MCF 10A (cell line): ENCODE data around the gene EPS8L1. TPM values are rescaled to one million over a fixed set of nuclear protein-coding genes. Genes with fewer than 3 reads are reported as not detected.
A peak's percentile ranks its signal among the peaks of the same experiment; 100 is the strongest.

ENCODE experiments used
- BruUV-seq: library from RNA; stranded (reverse); fragments of 400-500 nt; replicated peaks from 2 replicates; lab custom pipeline; 2021; lab: Mats Ljungman, UMichigan
- CTCF ChIA-PET: fragments of 300-600 bp; sonication (Branson Sonifier 250); formaldehyde crosslinking; extraction: SDS; loops from one replicate; lab custom pipeline; 2021; ENCODE audit warnings: antibody characterized with exemption, inconsistent platforms; lab: Yijun Ruan, JAX
- POLR2A ChIA-PET: fragments of 300-600, 350-650 bp; sonication (Branson Sonifier 250); formaldehyde crosslinking; extraction: SDS; loops from one replicate; lab custom pipeline; 2020; ENCODE audit warnings: antibody characterized with exemption, inconsistent platforms; lab: Yijun Ruan, JAX
- DNase-seq: peaks from one replicate; pipeline ENCODE4 v3.0.0-alpha.2; 2018; ENCODE audit not compliant: unreplicated experiment
- H3K27ac Mint-ChIP-seq: one replicate; pipeline ENCODE4 v1.8.0; 2022; ENCODE audit warnings: mild to moderate bottlenecking, low read depth, mixed read lengths; ENCODE audit not compliant: unreplicated experiment
- H3K27me3 Mint-ChIP-seq: one replicate; pipeline ENCODE4 v1.8.0; 2022; ENCODE audit warnings: mixed read lengths; ENCODE audit not compliant: insufficient read depth, unreplicated experiment
- H3K36me3 Mint-ChIP-seq: one replicate; pipeline ENCODE4 v1.8.0; 2022; ENCODE audit warnings: mild to moderate bottlenecking, moderate library complexity, mixed read lengths; ENCODE audit not compliant: insufficient read depth, unreplicated experiment
- H3K4me1 Mint-ChIP-seq: one replicate; pipeline ENCODE4 v1.8.0; 2022; ENCODE audit warnings: mixed read lengths; ENCODE audit not compliant: insufficient read depth, unreplicated experiment
- H3K4me3 Mint-ChIP-seq: one replicate; pipeline ENCODE4 v1.8.0; 2022; ENCODE audit warnings: mild to moderate bottlenecking, moderate library complexity, mixed read lengths; ENCODE audit not compliant: unreplicated experiment
- H3K9me3 Mint-ChIP-seq: one replicate; pipeline ENCODE4 v1.8.0; 2022; ENCODE audit warnings: mixed read lengths; ENCODE audit not compliant: unreplicated experiment
- CTCF ChIP-seq: fragments of 200-600 bp; IDR thresholded peaks from one replicate; pipeline ENCODE4 v1.8.0; 2022; ENCODE audit warnings: antibody characterized with exemption, mild to moderate bottlenecking; ENCODE audit not compliant: unreplicated experiment
- intact Hi-C: fragments of 100-400 bp; cut with micrococcal nuclease; formaldehyde crosslinking; loops from 2 replicates; pipeline ENCODE4 v1.14.1; 2022
- total RNA-seq: library from RNA; stranded (reverse); gene quantifications from 2 replicates; pipeline ENCODE4 v1.2.3, GENCODE V29; 2022

Gene EPS8L1
- total RNA-seq, 1 experiment from 2014 or later: 17.9 TPM

GRCh38 chr19:55070466-55071128 is 5.1 kb upstream of the EPS8L1 start:
- ChIA-PET POLR2A (interaction anchor here (0.6 to 0.9 kb wide), 3 partner anchors 8 to 526 kb away, joined by 3 read pairs; partner anchors contain the start of gene RDH13), CTCF (interaction anchor here (0.7 to 1.3 kb wide), 2 partner anchors 28 to 396 kb away, joined by 3 to 4 read pairs; no protein-coding TSS in a partner anchor)
- H3K36me3 Mint-ChIP-seq: no peaks in the 10 kb centered on the region
- TF ChIP-seq CTCF: no peak
- peaks cover 30% of the 10 kb centered on the region for H3K4me1 Mint-ChIP-seq
- peak overlapping the region; percentile 38 for H3K4me3 Mint-ChIP-seq
- H3K27me3 Mint-ChIP-seq: peaks cover 20% of the 10 kb centered on the region
- H3K9me3 Mint-ChIP-seq: peaks cover 5% of the 10 kb centered on the region
- H3K27ac Mint-ChIP-seq: no peak overlapping the region
- intact Hi-C loops: no loop called here
- DNase-seq: peak; percentile 42
- BruUV-seq: no TSS peak

- Mint-ChIP-seq H3K9me3 (peaks cover 5% of the 10 kb centered on the region), H3K4me3 (no peak overlapping the region), H3K27me3 (peaks cover 20% of the 10 kb centered on the region), H3K36me3 (no peaks in the 10 kb centered on the region), H3K27ac (peak overlapping the region; percentile 79), H3K4me1 (peaks cover 32% of the 10 kb centered on the region)
- no peak for TF ChIP-seq CTCF
- ChIA-PET POLR2A (interaction anchor here (0.8 kb wide), 1 partner anchor 8 kb away, joined by 3 read pairs; the partner anchor contains the start of gene RDH13), CTCF (no interaction called here)
- no TSS peak for BruUV-seq
- intact Hi-C loops: no loop called here
- peak; percentile 98 for DNase-seq
Measured at GRCh38 chr19:55071129-55071502, 4.6 kb upstream of the EPS8L1 start.

GRCh38 chr19:55071913-55072312 is 3.8 kb upstream of the EPS8L1 start:
- intact Hi-C loops: no loop called here
- DNase-seq: no peak
- no TSS peak for BruUV-seq
- TF ChIP-seq CTCF: no peak
- H3K4me3 Mint-ChIP-seq: no peak overlapping the region
- peaks cover 38% of the 10 kb centered on the region for H3K4me1 Mint-ChIP-seq
- peaks cover 5% of the 10 kb centered on the region for H3K9me3 Mint-ChIP-seq
- H3K27ac Mint-ChIP-seq: peak overlapping the region; percentile 79
- peaks cover 15% of the 10 kb centered on the region for H3K27me3 Mint-ChIP-seq
- POLR2A ChIA-PET: no interaction called here
- CTCF ChIA-PET: interaction anchor here (0.6 kb wide), 1 partner anchor 561 kb away, joined by 3 read pairs; no protein-coding TSS in a partner anchor
- H3K36me3 Mint-ChIP-seq: no peaks in the 10 kb centered on the region

- no peak for DNase-seq
- ChIA-PET CTCF (interaction anchor here (4.5 kb wide), 1 partner anchor 12 kb away, joined by 29 read pairs; no protein-coding TSS in a partner anchor), POLR2A (interaction anchor here (0.7 to 2.5 kb wide), 3 partner anchors 14 to 40 kb away, joined by 3 to 11 read pairs (median 6); partner anchors contain the start of gene RDH13)
- peaks cover 29% of the 10 kb centered on the region for H3K4me1 Mint-ChIP-seq
- no TSS peak for BruUV-seq
- no peak for TF ChIP-seq CTCF
- peak overlapping the region; percentile 39 for H3K27ac Mint-ChIP-seq
- H3K27me3 Mint-ChIP-seq: no peaks in the 10 kb centered on the region
- peaks cover 5% of the 10 kb centered on the region for H3K9me3 Mint-ChIP-seq
- intact Hi-C loops: no loop called here
- peak overlapping the region; percentile 23 for H3K4me3 Mint-ChIP-seq
- H3K36me3 Mint-ChIP-seq: no peaks in the 10 kb centered on the region
Measured at GRCh38 chr19:55076321-55076720, 652 bp downstream of the EPS8L1 start.
